Measurements from ENCODE around the gene APMAP.
A peak's percentile ranks its signal among the peaks of the same experiment; 100 is the strongest.

The APMAP gene

DNA sequence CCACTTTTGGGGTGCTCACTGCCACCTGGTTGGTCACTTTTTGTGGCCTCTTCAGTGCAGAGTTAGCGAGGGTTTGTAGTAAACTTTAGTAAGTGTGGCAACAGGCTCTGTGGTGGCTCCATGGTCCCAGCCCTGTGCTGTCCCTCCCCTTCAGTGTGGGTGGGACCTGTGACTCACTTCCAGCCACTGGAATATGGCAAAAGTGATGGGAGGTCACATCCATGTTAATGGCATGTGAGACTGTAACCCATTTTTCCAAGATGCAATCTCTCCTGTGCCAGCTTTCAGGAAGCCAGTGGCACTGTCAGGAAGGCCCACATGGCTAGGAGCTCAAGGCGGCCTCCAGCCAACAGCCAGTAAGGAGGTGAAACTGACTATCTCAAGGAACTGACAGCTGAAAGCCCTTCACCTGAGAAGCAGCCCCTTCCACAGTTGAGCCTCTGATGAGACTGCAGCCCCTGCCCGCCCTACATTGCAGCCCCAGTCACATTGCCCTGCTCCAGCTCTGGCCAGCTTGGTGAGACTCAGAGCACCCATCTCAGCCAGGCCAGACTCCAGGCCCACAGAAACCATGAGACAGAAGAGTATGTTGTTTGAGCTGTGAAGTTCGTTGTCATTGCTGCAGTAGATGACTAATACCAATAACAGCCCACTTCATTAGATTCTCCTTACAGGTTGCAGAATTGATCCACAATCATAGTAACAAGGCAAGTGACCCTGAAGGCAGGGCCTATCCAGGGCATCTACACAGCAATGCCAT, 56.6 kb downstream of the APMAP start:
- TF ChIP-seq, protein P1, sequence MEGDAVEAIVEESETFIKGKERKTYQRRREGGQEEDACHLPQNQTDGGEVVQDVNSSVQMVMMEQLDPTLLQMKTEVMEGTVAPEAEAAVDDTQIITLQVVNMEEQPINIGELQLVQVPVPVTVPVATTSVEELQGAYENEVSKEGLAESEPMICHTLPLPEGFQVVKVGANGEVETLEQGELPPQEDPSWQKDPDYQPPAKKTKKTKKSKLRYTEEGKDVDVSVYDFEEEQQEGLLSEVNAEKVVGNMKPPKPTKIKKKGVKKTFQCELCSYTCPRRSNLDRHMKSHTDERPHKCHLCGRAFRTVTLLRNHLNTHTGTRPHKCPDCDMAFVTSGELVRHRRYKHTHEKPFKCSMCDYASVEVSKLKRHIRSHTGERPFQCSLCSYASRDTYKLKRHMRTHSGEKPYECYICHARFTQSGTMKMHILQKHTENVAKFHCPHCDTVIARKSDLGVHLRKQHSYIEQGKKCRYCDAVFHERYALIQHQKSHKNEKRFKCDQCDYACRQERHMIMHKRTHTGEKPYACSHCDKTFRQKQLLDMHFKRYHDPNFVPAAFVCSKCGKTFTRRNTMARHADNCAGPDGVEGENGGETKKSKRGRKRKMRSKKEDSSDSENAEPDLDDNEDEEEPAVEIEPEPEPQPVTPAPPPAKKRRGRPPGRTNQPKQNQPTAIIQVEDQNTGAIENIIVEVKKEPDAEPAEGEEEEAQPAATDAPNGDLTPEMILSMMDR (IDR thresholded peaks at IDR 0.05; ENCODE audit: poor library complexity, severe bottlenecking), result no peak
- Histone ChIP-seq H3K27me3 (ENCODE audit: insufficient read depth, poor library complexity, severe bottlenecking) (no peaks in the 10 kb centered on the region), H3K4me1 (ENCODE audit: insufficient read depth, poor library complexity, severe bottlenecking) (no peaks in the 10 kb centered on the region), H3K9me3 (ENCODE audit: severe bottlenecking) (peaks cover 4% of the 10 kb centered on the region), H3K36me3 (ENCODE audit: low read depth) (no peaks in the 10 kb centered on the region), H3K4me3 (ENCODE audit: severe bottlenecking) (no peak overlapping the region), H3K27ac (ENCODE audit: poor library complexity, severe bottlenecking) (no peak overlapping the region)
- DNase-seq (ENCODE audit: low spot score) (no peak), ATAC-seq (ENCODE audit: low read depth) (no peak)

GRCh38 chr20:24935140-24935539, 57.4 kb downstream of the APMAP start:
- H3K9me3 ChIP-seq (ENCODE audit: severe bottlenecking), result peaks cover 4% of the 10 kb centered on the region
- DNase-seq (ENCODE audit: low spot score), result no peak
- no peak overlapping the region for H3K4me3 ChIP-seq (ENCODE audit: severe bottlenecking)

DNA sequence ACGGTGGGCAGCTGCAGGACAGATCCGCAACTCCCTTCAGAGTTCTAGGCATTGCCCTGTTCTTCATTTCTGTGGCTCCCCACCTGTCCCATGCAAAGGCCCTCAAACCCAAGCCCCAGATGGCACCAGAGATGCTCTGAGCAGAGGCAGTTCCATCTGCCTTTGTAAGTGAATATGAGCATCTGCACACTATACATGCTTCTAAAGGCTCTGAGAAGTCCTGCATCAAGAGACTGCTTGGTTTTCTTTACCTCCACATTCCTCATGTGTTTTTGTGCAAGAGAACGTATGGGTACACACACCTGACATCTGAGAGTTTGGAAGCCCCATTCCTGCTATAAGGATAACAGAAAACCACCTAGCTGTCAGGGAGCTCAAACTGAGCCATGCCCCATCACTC, 57.8 kb downstream of the APMAP start:
- no peak overlapping the region for H3K4me3 ChIP-seq (ENCODE audit: severe bottlenecking)
- TF ChIP-seq, protein P1 (IDR thresholded peaks at IDR 0.05; ENCODE audit: poor library complexity, severe bottlenecking), result no peak
- H3K4me1 ChIP-seq (ENCODE audit: insufficient read depth, poor library complexity, severe bottlenecking), result peaks cover 5% of the 10 kb centered on the region
- no peak overlapping the region for H3K27ac ChIP-seq (ENCODE audit: poor library complexity, severe bottlenecking)
- DNase-seq (ENCODE audit: low spot score) (no peak), ATAC-seq (ENCODE audit: low read depth) (no peak)
- H3K9me3 ChIP-seq (ENCODE audit: severe bottlenecking), result peaks cover 4% of the 10 kb centered on the region
- no peaks in the 10 kb centered on the region for H3K36me3 ChIP-seq (ENCODE audit: low read depth)
- no peaks in the 10 kb centered on the region for H3K27me3 ChIP-seq (ENCODE audit: insufficient read depth, poor library complexity, severe bottlenecking)

More at GRCh38 chr20:24935140-24935539, 57.4 kb downstream of the APMAP start:
- TF ChIP-seq, protein P1 (IDR thresholded peaks at IDR 0.05; ENCODE audit: poor library complexity, severe bottlenecking), result no peak
- no peaks in the 10 kb centered on the region for H3K27me3 ChIP-seq (ENCODE audit: insufficient read depth, poor library complexity, severe bottlenecking)
- H3K36me3 ChIP-seq (ENCODE audit: low read depth), result no peaks in the 10 kb centered on the region
- ATAC-seq (ENCODE audit: low read depth), result no peak
- H3K27ac ChIP-seq (ENCODE audit: poor library complexity, severe bottlenecking), result no peak overlapping the region
- peaks cover 3% of the 10 kb centered on the region for H3K4me1 ChIP-seq (ENCODE audit: insufficient read depth, poor library complexity, severe bottlenecking)

DNA sequence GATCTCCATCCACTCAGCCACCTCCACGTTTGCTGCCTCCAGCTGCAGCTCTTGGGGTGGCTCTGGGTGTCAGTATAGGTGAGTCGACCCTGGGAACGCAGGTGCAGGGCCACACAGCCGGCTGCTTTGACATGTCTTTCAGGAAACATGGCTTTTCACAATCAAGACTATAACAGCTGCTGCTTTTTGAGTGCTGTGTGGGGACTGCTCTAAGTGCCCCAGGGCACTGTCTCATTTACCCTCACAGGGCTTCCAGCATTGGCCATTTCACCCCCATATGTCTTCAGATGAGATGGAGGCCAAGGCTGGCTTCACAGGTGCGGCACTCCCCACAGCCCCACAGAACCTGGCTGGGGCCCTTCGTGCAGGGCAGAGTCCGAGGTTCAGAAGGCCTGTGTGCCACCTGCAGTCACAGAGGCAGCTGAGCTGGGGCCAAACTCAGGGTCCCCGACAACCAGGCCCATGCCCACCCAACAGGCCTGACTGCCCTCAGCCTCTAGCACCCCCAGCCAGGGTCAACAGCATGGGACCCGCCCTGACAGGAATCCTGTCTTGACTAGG, 58.4 kb downstream of the APMAP start:
- Histone ChIP-seq H3K4me3 (ENCODE audit: severe bottlenecking) (no peak overlapping the region), H3K27me3 (ENCODE audit: insufficient read depth, poor library complexity, severe bottlenecking) (no peaks in the 10 kb centered on the region), H3K4me1 (ENCODE audit: insufficient read depth, poor library complexity, severe bottlenecking) (peaks cover 5% of the 10 kb centered on the region), H3K36me3 (ENCODE audit: low read depth) (no peaks in the 10 kb centered on the region), H3K27ac (ENCODE audit: poor library complexity, severe bottlenecking) (no peak overlapping the region), H3K9me3 (ENCODE audit: severe bottlenecking) (peaks cover 4% of the 10 kb centered on the region)
- ATAC-seq (ENCODE audit: low read depth), result no peak
- DNase-seq (ENCODE audit: low spot score), result peak; percentile 21
- TF ChIP-seq, protein P1 (IDR thresholded peaks at IDR 0.05; ENCODE audit: poor library complexity, severe bottlenecking), result no peak

All from RWPE2 (cell line).